Colonic mucosa (tissue), 4 donors: Measurements from ENCODE around the gene PALM2AKAP2. TPM values are rescaled to one million over a fixed set of nuclear protein-coding genes. Genes with fewer than 3 reads are reported as not detected.

Experiments
- DNase-seq: peaks from one replicate; pipeline ENCODE4 v3.0.0-alpha.2; 2020
- H3K27ac ChIP-seq: fragments of 200-600 bp; one replicate; pipeline ENCODE4 v1.8.0; 2021
- H3K27me3 ChIP-seq: fragments of 200-600 bp; one replicate; pipeline ENCODE4 v1.8.0; 2021
- H3K36me3 ChIP-seq: fragments of 200-600 bp; one replicate; pipeline ENCODE4 v1.8.0; 2021
- H3K4me1 ChIP-seq: fragments of 200-600 bp; one replicate; pipeline ENCODE4 v1.8.0; 2021; ENCODE audit warnings: mild to moderate bottlenecking
- H3K4me3 ChIP-seq: fragments of 200-600 bp; one replicate; pipeline ENCODE4 v1.8.0; 2021
- H3K9ac ChIP-seq, 2 donors: one replicate each; pipeline ENCODE4 v1.7.0; 2013; ENCODE audit warnings: control low read depth in 2 of 2, low read depth in 2 of 2, low read length in 2 of 2
- H3K9me3 ChIP-seq: fragments of 200-600 bp; one replicate; pipeline ENCODE4 v1.8.0; 2021
- intact Hi-C: fragments of 100-400 bp; cut with DNase I; formaldehyde crosslinking; loops from one replicate; pipeline ENCODE4 v1.14.1; 2022
- total RNA-seq, 2 donors: library from RNA; stranded (reverse); fragmentation: NEBNext Ultra II Directional in 1 of 2; extraction: Animal tissue kit (Norgen Biotek cat#: 25700) in 1 of 2; gene quantifications; one replicate each; pipeline ENCODE4 v1.2.1, GENCODE V29; 2021
- TF ChIP-seq, protein P1 (sequence below): fragments of 200-600 bp; IDR thresholded peaks from one replicate; pipeline ENCODE4 v1.8.0; 2022; ENCODE audit warnings: antibody characterized with exemption, mild to moderate bottlenecking
- donor health status: healthy.
- donor health status: DM: no; HTN: no; CAD: no.
- donor health status: DM: no; HTN: no; CAD: no.

The PALM2AKAP2 gene
- total RNA-seq, 2 donors from 2014 or later = 0.69 to 3.4 TPM

DNA sequence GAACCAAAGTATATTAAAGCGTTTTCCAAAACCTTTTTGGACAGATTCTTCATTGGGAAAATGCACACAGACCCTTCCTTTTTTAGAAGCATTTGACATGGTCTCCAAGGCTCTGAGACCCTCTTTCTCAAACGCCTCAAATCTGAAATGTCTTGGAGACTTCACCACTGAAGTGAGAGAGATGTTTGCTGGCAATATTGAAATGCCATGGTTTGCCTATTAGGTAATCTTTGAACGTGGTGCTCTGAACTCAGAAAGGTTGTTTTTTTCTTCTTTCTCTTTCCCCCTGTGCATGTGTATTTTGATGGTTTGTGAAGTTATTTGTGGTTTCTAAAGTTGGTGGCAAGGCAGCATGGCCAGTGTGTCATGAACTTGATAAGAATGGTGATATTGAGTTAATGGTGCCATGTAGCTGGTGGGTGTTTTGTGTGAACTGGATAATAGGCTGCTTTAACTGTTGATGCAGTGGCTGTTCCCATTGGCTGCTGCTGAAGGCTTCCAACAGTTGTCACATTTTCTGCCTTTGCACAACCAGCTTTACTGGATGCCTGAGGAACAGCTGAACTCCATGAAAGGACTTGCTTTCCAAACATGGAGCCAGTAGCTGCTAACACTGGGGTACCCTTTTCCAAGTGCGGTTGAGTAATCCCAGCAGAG lies 1.7 kb downstream of the PALM2AKAP2 start:
- no peak overlapping the region for H3K4me3 ChIP-seq
- H3K27me3 ChIP-seq = no peaks in the 10 kb centered on the region
- no peaks in the 10 kb centered on the region for H3K36me3 ChIP-seq
- TF ChIP-seq, protein P1, sequence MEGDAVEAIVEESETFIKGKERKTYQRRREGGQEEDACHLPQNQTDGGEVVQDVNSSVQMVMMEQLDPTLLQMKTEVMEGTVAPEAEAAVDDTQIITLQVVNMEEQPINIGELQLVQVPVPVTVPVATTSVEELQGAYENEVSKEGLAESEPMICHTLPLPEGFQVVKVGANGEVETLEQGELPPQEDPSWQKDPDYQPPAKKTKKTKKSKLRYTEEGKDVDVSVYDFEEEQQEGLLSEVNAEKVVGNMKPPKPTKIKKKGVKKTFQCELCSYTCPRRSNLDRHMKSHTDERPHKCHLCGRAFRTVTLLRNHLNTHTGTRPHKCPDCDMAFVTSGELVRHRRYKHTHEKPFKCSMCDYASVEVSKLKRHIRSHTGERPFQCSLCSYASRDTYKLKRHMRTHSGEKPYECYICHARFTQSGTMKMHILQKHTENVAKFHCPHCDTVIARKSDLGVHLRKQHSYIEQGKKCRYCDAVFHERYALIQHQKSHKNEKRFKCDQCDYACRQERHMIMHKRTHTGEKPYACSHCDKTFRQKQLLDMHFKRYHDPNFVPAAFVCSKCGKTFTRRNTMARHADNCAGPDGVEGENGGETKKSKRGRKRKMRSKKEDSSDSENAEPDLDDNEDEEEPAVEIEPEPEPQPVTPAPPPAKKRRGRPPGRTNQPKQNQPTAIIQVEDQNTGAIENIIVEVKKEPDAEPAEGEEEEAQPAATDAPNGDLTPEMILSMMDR = no peak
- H3K27ac ChIP-seq = no peak overlapping the region
- H3K4me1 ChIP-seq = no peaks in the 10 kb centered on the region
- no peaks in the 10 kb centered on the region for H3K9me3 ChIP-seq
- intact Hi-C loops = no loop called here
- no peak overlapping the region for H3K9ac ChIP-seq
- peak; percentile 19 for DNase-seq

DNA sequence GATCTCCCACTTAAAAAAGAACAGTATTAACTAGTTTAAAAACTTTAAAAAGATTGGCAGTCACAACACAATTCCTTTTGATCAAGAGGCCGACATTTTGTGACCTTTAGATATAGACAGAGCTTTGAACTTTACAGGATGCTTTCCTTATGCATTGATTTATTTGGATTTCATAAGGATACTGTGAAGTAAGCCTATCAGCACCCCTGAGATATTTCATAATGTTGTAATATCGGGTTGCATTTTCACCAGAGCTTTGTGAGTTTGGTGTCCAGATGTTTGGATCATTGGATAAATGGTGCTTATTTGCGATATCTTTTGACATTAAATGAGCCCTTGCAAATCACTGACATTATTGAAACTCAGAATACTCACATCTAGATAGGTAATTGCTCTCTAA lies 7.7 kb downstream of the PALM2AKAP2 start:
- no peaks in the 10 kb centered on the region for H3K4me1 ChIP-seq
- no peak overlapping the region for H3K9ac ChIP-seq
- H3K27ac ChIP-seq = no peak overlapping the region
- intact Hi-C loops = no loop called here
- no peaks in the 10 kb centered on the region for H3K27me3 ChIP-seq
- TF ChIP-seq, protein P1 = no peak
- H3K36me3 ChIP-seq = no peaks in the 10 kb centered on the region
- H3K4me3 ChIP-seq = no peak overlapping the region
- DNase-seq = no peak
- no peaks in the 10 kb centered on the region for H3K9me3 ChIP-seq

DNA sequence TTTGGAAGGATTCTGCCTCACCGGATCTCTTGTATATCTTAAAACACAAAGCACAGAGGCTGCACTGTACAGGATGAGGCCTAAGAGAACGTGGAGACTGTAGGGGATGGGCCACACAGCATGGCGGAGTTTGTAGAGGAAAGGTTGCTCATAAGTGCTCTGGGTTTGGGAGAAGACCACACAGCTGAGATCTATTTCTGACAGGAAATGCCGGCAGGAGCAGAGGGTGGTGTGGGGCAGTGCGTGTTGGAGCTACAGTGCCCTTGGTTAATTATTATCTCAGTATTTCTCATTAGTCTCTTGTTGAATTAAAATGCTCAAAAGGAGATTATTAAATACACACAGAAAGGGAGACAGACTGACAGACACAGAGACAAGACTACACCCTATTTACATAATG lies 9.6 kb downstream of the PALM2AKAP2 start:
- no peak for DNase-seq
- TF ChIP-seq, protein P1 = no peak
- Histone ChIP-seq H3K9me3 (no peaks in the 10 kb centered on the region), H3K27me3 (no peaks in the 10 kb centered on the region), H3K36me3 (no peaks in the 10 kb centered on the region), H3K4me1 (no peaks in the 10 kb centered on the region), H3K4me3 (no peak overlapping the region), H3K9ac (no peak overlapping the region), H3K27ac (no peak overlapping the region)
- intact Hi-C loops = no loop called here

DNA sequence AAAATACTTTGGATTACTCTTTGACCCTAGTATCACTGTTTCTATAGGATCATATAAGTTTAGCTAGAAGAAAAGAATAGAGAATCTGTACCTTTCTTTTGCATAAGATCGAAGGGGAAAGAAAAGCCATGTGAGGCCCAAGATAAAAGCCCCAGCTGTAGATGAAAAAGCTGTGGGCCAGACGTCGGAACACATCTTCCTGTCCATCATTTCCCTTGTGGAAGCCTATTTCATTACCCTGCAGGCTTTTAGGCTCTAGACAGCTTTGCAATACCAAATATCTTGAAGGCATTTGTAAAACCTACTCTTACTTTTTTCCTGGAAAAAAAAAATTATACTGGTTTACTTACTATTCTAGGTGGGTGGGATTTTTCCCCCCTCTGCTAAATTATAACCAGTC lies 10.0 kb downstream of the PALM2AKAP2 start:
- TF ChIP-seq, protein P1 = no peak
- Histone ChIP-seq H3K9me3 (no peaks in the 10 kb centered on the region), H3K27me3 (no peaks in the 10 kb centered on the region), H3K4me1 (no peaks in the 10 kb centered on the region), H3K36me3 (no peaks in the 10 kb centered on the region), H3K27ac (no peak overlapping the region), H3K4me3 (no peak overlapping the region), H3K9ac (no peak overlapping the region)
- DNase-seq = no peak
- intact Hi-C loops = no loop called here

DNA sequence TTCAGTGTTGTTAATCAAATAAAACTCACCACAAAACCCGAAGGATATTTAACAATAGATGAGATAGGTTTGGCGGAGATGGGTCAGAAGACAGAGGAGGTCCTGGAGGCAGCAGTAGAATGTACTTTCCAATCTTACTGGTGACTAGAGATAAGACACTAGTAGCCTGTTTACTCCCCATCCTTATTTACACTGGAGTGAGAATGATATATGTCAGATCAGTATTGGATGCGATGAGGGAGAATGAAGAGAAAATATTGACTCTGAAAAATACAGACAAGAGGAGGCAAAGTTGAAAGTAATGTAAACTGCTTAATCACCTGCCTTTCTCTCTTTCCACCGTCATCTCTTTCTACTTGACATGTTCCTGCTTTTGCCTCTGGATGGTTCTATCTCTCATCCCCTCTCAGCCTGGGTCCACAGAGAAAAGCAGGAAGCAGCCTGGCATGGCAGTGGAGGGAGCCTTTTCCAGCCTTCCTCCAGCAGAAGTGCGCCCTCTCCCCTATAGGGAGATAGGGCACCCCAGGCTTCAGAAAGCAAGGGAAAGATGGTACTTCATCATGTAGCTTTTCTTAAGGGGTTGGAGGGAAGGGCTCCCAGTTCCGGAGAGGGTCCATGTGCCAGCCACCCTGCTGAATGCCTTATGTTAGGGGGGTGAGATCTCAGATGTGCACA lies 11.1 kb downstream of the PALM2AKAP2 start:
- DNase-seq = no peak
- H3K4me3 ChIP-seq = no peak overlapping the region
- no peaks in the 10 kb centered on the region for H3K4me1 ChIP-seq
- no peak overlapping the region for H3K9ac ChIP-seq
- H3K9me3 ChIP-seq = no peaks in the 10 kb centered on the region
- intact Hi-C loops = no loop called here
- no peaks in the 10 kb centered on the region for H3K36me3 ChIP-seq
- no peaks in the 10 kb centered on the region for H3K27me3 ChIP-seq
- TF ChIP-seq, protein P1 = no peak
- H3K27ac ChIP-seq = no peak overlapping the region
